KMS-11 (cell line): ENCODE results near the gene GOSR1.
"Not testable (repeated sequence)": the region's sequence is repeated elsewhere in the genome, so short reads cannot be mapped to it uniquely, and the experiment has no call there.

ENCODE experiments used
- H2AFZ ChIP-seq: fragments of 200-600 bp; sonication (generic); 2 replicates; pipeline ENCODE4 v1.6.1; 2016; ENCODE audit warnings: antibody characterized with exemption, mixed run types, low read depth
- H3K27ac ChIP-seq: fragments of 200-600 bp; sonication (generic); 2 replicates; pipeline ENCODE4 v1.6.1; 2016; ENCODE audit warnings: mild to moderate bottlenecking, mixed run types
- H3K27me3 ChIP-seq: fragments of 200-600 bp; sonication (generic); 2 replicates; pipeline ENCODE4 v1.6.1; 2017; ENCODE audit warnings: mild to moderate bottlenecking, low read depth, mixed run types, moderate library complexity; ENCODE audit not compliant: insufficient read depth
- H3K36me3 ChIP-seq: fragments of 200-600 bp; sonication (generic); 2 replicates; pipeline ENCODE4 v1.6.1; 2017; ENCODE audit warnings: mild to moderate bottlenecking, mixed run types; ENCODE audit not compliant: insufficient read depth
- H3K4me1 ChIP-seq: fragments of 200-600 bp; sonication (generic); 2 replicates; pipeline ENCODE4 v1.6.1; 2016; ENCODE audit warnings: mild to moderate bottlenecking, low read depth, mixed run types; ENCODE audit not compliant: poor library complexity, severe bottlenecking
- H3K4me2 ChIP-seq: fragments of 200-600 bp; sonication (generic); 2 replicates; pipeline ENCODE4 v1.7.0; 2016; ENCODE audit warnings: mild to moderate bottlenecking, mixed run types
- H3K4me3 ChIP-seq: fragments of 200-600 bp; sonication (generic); IDR thresholded peaks from 2 replicates; pipeline ENCODE4 v1.6.1; 2017; ENCODE audit warnings: low read depth, low read length, mixed read lengths; ENCODE audit not compliant: insufficient read depth
- H3K79me2 ChIP-seq: fragments of 200-600 bp; sonication (generic); 2 replicates; pipeline ENCODE4 v1.6.1; 2016; ENCODE audit warnings: low read depth, mixed run types; ENCODE audit not compliant: insufficient read depth
- H3K9ac ChIP-seq: fragments of 200-600 bp; sonication (generic); 2 replicates; pipeline ENCODE4 v1.6.1; 2016; ENCODE audit warnings: mild to moderate bottlenecking, mixed run types
- H4K20me1 ChIP-seq: fragments of 200-600 bp; sonication (generic); 2 replicates; pipeline ENCODE4 v1.6.1; 2016; ENCODE audit warnings: mild to moderate bottlenecking, mixed run types; ENCODE audit not compliant: insufficient read depth
- CTCF ChIP-seq: fragments of 200-600 bp; sonication (generic); conservative IDR thresholded peaks from 2 replicates; pipeline ENCODE4 v1.6.1; 2017; ENCODE audit warnings: low read depth, mild to moderate bottlenecking, antibody characterized with exemption, low read length, moderate library complexity, mixed read lengths

Gene GOSR1

GRCh38 chr17:30530346-30531025 lies 53.3 kb downstream of the GOSR1 start:
- no peak overlapping the region for H3K27ac ChIP-seq
- H3K27me3 ChIP-seq: no peaks in the 10 kb centered on the region
- no peak for TF ChIP-seq CTCF
- H3K4me3 ChIP-seq: no peak overlapping the region
- no peaks in the 10 kb centered on the region for H3K36me3 ChIP-seq
- no peaks in the 10 kb centered on the region for H3K4me1 ChIP-seq
- no peaks in the 10 kb centered on the region for H3K79me2 ChIP-seq
- H2AFZ ChIP-seq: no peak overlapping the region
- H3K4me2 ChIP-seq: no peak overlapping the region
- H3K9ac ChIP-seq: no peak overlapping the region
- no peaks in the 10 kb centered on the region for H4K20me1 ChIP-seq

- H3K36me3 ChIP-seq: no peaks in the 10 kb centered on the region
- no peaks in the 10 kb centered on the region for H3K4me1 ChIP-seq
These were observed 55.7 kb downstream of the GOSR1 start for GRCh38 chr17:30532871-30533270.

GRCh38 chr17:30534298-30534697 lies 57.1 kb downstream of the GOSR1 start:
- no peak overlapping the region for H3K27ac ChIP-seq
- H2AFZ ChIP-seq: no peak overlapping the region
- no peak overlapping the region for H3K4me3 ChIP-seq
- no peak for TF ChIP-seq CTCF
- H4K20me1 ChIP-seq: no peaks in the 10 kb centered on the region
- no peak overlapping the region for H3K9ac ChIP-seq
- H3K4me1 ChIP-seq: no peaks in the 10 kb centered on the region
- H3K27me3 ChIP-seq: no peaks in the 10 kb centered on the region
- H3K36me3 ChIP-seq: no peaks in the 10 kb centered on the region
- no peaks in the 10 kb centered on the region for H3K79me2 ChIP-seq
- no peak overlapping the region for H3K4me2 ChIP-seq

More at GRCh38 chr17:30532871-30533270, 55.7 kb downstream of the GOSR1 start:
- no peaks in the 10 kb centered on the region for H3K27me3 ChIP-seq
- no peak overlapping the region for H3K27ac ChIP-seq
- TF ChIP-seq CTCF: no peak
- no peak overlapping the region for H3K4me3 ChIP-seq
- no peak overlapping the region for H3K4me2 ChIP-seq
- no peak overlapping the region for H2AFZ ChIP-seq
- no peak overlapping the region for H3K9ac ChIP-seq
- no peaks in the 10 kb centered on the region for H3K79me2 ChIP-seq
- H4K20me1 ChIP-seq: no peaks in the 10 kb centered on the region

- Histone ChIP-seq H3K4me3 (no peak overlapping the region), H4K20me1 (no peaks in the 10 kb centered on the region), H3K79me2 (no peaks in the 10 kb centered on the region), H3K36me3 (no peaks in the 10 kb centered on the region), H3K4me1 (no peaks in the 10 kb centered on the region), H3K4me2 (no peak overlapping the region), H3K9ac (no peak overlapping the region), H2AFZ (no peak overlapping the region), H3K27me3 (no peaks in the 10 kb centered on the region), H3K27ac (no peak overlapping the region)
- TF ChIP-seq CTCF: no peak
These were observed 58.0 kb downstream of the GOSR1 start for GRCh38 chr17:30534938-30535921.

GRCh38 chr17:30536846-30537245 lies 59.6 kb downstream of the GOSR1 start:
- H3K79me2 ChIP-seq, H3K27ac ChIP-seq, H3K9ac ChIP-seq, H3K4me3 ChIP-seq, H3K27me3 ChIP-seq, H2AFZ ChIP-seq, H3K4me2 ChIP-seq, H3K4me1 ChIP-seq, H4K20me1 ChIP-seq, H3K36me3 ChIP-seq: not testable (repeated sequence)

- H3K27me3 ChIP-seq, H3K27ac ChIP-seq, H3K4me3 ChIP-seq, H4K20me1 ChIP-seq, H3K9ac ChIP-seq, H3K36me3 ChIP-seq, H2AFZ ChIP-seq, H3K4me2 ChIP-seq, H3K79me2 ChIP-seq, H3K4me1 ChIP-seq: not testable (repeated sequence)
These were observed 60.5 kb downstream of the GOSR1 start for GRCh38 chr17:30537667-30538066.
